Measurements from ENCODE around the gene GABRB1.
"Not testable (repeated sequence)": the region's sequence is repeated elsewhere in the genome, so short reads cannot be mapped to it uniquely, and the experiment has no call there.

GABRB1 gene

GRCh38 chr4:47326025-47326424, 294.7 kb downstream of the GABRB1 start:
- no peak for DNase-seq

DNA sequence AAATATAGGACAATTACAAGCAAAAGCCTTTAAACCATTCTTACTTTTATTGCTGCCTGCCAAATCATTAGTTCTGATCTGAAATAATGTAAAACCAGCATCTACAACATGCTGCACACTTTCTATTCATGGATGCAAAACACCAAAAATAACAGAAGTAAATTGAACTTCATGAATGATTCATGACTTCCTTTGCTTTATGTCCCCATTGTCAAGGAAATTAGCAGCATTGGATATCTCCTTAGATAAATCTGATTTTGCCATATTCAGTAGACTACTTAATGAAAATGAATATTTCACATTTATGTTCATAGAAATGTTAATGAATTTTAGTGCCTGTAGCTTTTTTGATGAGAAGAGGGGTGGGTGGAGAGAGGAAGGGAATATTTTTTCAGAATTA, 299.5 kb downstream of the GABRB1 start:
- no peak for DNase-seq

- no peak for DNase-seq
Observed at GRCh38 chr4:47334652-47335051, 303.3 kb downstream of the GABRB1 start.

DNA sequence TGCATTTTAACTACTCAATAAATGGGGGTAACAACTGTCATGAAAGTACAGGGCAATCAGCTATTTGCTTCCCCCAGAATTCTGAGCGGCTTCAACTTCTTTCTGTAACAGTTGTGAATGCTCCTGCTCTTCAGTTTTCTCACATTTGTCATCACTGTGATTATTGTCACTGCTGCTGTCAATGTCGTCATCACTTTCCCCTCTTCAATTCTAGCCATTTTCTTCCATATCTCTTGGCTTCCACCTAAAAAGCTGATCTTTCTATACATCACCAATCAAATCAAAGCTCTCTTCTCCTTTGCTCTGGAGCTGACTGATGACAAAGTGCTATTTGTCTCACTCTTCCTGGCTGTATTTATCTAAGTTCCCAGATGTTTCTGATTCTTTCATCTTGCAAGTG, 306.5 kb downstream of the GABRB1 start:
- DNase-seq = no peak

GRCh38 chr4:47340914-47341313, 309.5 kb downstream of the GABRB1 start:
- DNase-seq = no peak

DNA sequence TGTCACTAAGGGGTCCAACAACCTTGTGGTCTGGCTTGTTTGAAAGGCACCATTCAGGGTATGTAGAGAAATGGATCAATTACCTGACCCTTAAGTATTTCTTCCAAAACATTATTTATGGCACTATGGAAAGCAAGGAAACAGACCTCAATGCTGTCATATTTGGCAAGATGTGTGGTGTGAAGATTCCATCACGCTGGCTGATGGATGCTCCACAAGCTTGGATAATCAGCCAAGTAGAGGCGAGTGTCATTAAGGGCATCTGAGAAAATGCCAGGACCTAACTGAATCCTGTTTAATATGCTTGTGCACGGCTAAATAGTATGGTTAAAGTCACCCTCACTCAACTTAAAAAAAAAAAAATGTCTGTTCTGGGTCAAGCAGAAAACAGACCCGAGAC, 311.4 kb downstream of the GABRB1 start:
- DNase-seq = no peak

GRCh38 chr4:47349326-47349725, 318.0 kb downstream of the GABRB1 start:
- DNase-seq = no peak

- DNase-seq = no peak
Observed at GRCh38 chr4:47355568-47355967, 324.2 kb downstream of the GABRB1 start.

DNA sequence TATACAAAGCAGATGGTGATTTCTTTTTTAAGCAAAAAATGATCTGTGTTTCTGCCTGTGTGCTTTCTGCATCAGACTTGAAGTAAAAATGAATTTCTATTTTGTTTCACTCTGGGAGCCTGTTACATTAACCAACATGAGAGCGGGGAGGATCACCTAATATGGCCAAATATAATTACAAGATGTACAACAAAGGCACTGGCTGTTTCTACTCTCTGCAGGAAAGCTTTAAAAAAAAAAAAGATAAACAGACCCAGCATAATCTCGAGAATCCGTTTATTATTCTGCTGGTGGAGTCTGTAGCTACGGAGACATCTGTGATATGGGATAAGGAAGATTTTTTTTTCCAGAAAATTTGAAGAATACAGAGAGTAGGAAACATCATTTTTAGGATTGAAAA, 328.5 kb downstream of the GABRB1 start:
- no peak for DNase-seq

- DNase-seq = no peak
Observed at GRCh38 chr4:47367761-47368160, 336.4 kb downstream of the GABRB1 start.

DNA sequence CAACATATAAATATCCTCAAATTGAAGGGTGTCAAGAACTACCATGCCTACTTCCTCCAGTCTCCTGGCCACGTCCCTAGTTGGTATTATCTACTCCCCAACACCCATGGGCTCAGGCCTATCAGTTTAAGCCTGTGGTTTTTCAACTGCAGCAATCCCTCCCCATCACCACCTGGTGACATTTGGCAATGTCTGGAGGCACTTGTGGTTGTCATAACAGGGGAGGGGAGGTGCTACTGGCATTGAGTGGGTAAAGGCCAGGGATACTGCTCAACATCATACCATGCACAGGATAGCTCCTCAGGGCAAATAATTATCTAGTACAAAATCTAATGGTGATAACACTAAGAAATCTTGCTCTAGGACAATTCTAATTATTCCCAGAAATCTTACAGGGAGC, 336.8 kb downstream of the GABRB1 start:
- no peak for DNase-seq

GRCh38 chr4:47372561-47372960, 341.2 kb downstream of the GABRB1 start:
- DNase-seq = no peak

DNA sequence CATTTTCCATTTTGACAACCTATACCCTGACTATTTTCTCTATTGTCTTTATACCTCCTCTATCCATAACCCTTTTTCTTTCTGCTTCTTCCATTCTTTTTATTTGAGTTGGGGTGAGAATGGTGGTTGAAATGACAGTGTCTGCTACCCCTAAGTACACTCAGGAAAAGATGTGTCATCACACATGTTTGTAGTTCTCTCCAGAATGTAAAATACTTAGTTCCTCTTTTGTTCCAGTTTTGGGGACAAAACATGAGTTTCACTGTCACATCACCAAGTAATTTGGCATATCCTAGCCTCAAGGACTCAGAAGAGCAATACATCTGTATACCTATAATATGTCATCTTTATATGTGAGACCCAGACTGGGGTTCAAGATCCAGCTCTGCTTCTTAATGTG, 341.8 kb downstream of the GABRB1 start:
- DNase-seq = no peak

DNA sequence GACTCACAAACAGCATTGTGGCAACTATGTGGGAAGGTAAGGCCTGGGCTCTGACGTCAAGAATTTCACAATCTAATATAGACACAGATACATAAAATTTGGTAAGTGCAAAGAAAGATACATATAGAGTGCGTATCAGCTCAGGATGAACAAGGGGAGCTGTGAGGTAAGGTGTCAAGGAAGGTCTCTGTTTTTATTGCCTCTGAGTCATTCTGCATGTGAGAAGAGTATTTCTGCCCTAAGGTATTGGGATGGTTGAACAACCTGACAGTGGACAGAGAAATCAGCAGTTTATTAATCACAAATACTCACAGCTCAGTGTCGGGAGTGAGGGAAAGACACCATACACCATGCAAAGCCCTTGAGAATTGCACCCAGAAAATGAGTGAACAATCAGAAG, 342.3 kb downstream of the GABRB1 start:
- DNase-seq = no peak

- DNase-seq = no peak
Observed at GRCh38 chr4:47374477-47374876, 343.1 kb downstream of the GABRB1 start.

- not testable (repeated sequence) for DNase-seq
Observed at GRCh38 chr4:47378021-47378530, 346.7 kb downstream of the GABRB1 start.

- DNase-seq = no peak
Observed at GRCh38 chr4:47381172-47381571, 349.8 kb downstream of the GABRB1 start.

DNA sequence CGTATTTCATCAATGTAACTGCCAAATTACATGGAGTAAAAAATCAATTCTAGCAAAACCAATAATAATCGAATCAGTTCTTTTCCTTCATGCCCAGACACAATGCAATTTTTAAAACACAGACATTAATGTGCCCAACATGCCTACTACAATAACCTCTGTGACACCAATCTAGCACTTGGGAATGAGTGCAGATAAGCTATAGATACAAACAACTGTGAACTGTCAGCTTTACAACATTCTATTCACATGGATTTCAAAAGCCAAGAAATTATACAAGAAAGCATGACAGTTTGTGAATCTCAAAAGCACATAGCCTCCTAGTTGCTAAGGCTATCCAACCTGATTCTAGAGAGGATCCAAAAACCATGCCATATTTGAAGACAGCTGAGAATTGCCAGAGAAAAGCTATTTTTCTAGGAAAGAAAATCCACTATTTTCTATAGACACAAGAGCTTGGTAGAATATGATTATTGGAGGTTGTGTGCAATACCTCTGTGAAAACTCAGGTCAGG, 351.5 kb downstream of the GABRB1 start:
- no peak for DNase-seq

GRCh38 chr4:47383829-47384427, 352.6 kb downstream of the GABRB1 start:
- no peak for DNase-seq

- no peak for DNase-seq
Observed at GRCh38 chr4:47386146-47386545, 354.8 kb downstream of the GABRB1 start.

GRCh38 chr4:47386561-47387235, 355.3 kb downstream of the GABRB1 start:
- DNase-seq = no peak

DNA sequence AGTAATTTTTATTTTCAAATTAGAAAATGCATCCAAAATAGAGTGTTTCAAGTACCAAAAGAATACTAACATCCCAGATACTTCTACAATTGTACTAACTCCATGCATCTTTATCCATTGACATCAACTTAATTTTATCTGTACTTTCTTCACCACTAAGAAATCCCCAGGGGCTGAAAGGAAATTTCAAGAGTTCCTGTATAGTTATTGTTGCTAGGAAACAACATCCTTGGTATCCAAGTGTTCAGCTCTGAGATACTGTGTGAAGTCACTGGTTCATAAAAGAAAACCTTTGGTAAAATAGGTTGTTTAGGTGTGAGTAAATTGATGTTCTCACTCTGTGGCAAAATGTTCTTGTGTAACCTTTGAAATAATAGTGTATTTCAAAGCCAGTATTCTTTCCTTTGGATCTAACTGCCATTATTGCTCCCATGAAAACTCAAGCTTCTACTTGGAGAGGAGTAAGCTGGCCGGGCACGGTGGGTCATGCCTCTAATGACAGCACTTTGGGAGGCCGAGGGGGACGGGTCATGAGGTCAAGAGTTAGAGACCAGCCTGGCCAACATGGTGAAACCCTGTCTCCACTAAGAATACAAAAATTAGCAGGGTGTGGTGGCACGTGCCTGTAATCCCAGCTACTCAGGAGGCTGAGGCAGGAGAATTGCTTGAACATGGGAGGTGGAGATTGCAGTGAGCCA, 359.2 kb downstream of the GABRB1 start:
- DNase-seq = no peak

GRCh38 chr4:47391256-47391655, 359.9 kb downstream of the GABRB1 start:
- no peak for DNase-seq

GRCh38 chr4:47406408-47406807, 375.0 kb downstream of the GABRB1 start:
- no peak for DNase-seq

Data from NCI-H1092 (cell line).